ENCODE results near the gene PIP4K2B.

The PIP4K2B gene

DNA sequence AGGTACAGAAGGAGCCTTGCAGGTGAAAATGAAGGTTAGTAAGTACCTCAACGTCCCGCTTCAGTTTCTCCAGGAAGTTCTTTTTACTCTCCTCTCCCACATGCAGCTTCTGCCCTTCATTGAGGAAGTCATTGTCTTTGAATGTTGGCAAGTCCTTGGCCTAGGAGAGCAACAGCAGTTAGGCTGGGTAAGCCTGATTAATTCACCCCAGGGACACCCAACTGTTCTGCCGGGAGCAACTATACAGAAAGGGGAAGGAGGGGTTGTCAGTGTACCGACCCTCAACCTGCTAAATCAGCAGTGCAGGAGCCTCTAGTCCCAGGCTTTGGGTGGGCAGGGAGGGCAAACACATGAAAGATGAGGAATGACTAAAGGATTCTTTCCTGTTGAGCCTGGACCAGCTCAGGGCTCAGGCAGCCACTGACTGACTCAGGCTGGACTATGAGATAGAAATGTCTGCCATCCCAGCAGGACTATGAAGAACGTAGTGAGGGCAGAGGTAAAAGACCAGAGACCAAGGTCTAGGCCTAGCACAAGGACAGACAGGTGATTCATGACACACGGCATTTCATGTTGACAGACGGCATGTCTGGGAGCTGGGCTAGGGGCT lies 21.6 kb downstream of the PIP4K2B start:
- no peak for DNase-seq

- DNase-seq = no peak
These were observed 26.1 kb downstream of the PIP4K2B start for GRCh38 chr17:38773258-38773657.

DNA sequence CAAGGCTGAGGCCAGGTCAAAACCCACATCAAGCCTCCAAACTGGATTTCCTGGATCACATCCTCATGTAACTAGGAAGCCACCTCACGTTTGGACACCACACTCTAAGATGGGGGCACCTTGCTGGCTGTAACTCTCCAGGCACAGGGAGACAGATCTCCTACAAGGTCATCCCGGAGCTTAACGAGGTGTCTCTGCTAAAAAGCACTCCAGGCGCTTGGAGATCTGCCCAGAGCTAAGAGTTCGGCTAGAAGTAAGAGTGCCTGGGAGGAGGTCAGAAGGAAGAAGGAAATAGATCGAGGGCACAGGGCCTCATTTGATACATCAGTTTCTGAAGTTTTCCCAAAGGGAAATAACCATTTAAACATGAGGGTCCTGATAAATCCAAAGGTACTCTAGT lies 30.9 kb downstream of the PIP4K2B start:
- no peak for DNase-seq

GRCh38 chr17:38766341-38766740 lies 33.0 kb downstream of the PIP4K2B start:
- no peak for DNase-seq

DNA sequence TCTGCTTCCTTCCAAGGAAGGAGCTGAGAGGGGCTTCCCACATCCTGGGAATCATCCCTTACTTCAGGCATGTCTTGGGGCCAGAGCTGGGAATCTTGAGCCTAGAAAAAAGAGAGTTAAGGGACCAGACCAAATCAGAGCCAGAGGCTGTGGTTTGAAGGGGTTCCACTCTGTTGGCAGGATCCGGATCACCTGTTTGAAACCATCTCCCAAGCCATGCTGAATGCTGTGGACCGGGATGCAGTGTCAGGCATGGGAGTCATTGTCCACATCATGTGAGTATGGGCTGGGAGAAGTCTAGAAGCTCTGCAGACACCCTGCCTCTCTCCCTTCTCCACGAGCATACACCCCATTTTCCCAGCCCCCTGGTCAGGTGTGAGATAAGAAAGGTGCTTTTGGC lies 37.1 kb downstream of the PIP4K2B start:
- no peak for DNase-seq

- peak; percentile 53 for DNase-seq
These were observed 37.7 kb downstream of the PIP4K2B start for GRCh38 chr17:38761612-38762011.

DNA sequence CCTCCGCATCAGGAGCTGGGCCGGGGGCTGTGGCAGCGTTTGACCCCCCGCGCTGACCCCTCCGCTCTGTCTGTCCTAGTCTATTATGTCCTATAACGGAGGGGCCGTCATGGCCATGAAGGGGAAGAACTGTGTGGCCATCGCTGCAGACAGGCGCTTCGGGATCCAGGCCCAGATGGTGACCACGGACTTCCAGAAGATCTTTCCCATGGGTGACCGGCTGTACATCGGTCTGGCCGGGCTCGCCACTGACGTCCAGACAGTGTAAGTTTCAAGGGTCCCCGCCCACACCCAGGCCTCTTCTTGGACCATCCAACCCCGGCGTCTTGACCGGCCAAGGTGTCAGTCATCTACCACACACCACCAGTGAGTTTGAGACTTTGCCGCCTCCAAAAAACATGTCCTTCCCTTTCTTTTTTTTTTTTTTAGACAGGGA lies 46.3 kb downstream of the PIP4K2B start:
- DNase-seq = no peak

DNA sequence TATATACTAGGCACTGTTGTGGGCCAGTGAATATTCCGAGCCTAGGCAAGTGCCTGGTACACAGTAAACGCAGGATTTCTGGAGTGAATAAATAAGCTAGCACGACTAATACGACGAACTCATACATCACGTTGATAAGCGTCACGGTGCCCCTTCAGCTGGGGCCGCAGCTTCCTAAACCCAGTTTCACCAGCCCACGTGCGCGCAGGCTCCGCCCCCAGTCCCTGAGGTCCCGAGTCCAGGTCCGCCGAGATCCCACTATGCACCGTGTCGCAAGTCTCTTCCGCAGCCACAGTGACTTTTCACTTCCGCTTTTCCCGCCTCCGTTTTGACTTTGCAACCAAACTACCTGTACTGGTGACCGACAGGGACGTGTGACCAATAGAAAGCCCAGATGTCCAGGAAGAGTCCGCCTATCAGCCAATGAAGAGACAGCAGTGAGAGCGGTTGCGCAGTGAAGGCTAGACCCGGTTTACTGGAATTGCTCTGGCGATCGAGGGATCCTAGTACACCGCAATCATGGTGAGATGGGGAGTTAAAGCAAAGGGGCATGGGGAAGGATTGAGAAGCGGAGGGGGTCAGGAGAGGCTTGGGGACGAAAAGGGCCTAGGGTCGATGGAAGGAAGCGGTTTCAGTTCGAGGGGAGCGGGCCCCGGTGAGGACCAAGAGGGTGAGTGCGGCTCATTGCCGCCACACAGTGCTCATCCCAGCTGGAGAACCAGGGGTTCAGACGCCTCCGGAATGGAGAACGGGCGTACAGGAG lies 46.9 kb downstream of the PIP4K2B start, which contains the start of gene PSMB3:
PSMB3 (plus strand) TSS at position 434 of the 763 bp plus-strand sequence; CDS start at position 520, 86 bp downstream.
- peak; percentile 100 for DNase-seq

DNA sequence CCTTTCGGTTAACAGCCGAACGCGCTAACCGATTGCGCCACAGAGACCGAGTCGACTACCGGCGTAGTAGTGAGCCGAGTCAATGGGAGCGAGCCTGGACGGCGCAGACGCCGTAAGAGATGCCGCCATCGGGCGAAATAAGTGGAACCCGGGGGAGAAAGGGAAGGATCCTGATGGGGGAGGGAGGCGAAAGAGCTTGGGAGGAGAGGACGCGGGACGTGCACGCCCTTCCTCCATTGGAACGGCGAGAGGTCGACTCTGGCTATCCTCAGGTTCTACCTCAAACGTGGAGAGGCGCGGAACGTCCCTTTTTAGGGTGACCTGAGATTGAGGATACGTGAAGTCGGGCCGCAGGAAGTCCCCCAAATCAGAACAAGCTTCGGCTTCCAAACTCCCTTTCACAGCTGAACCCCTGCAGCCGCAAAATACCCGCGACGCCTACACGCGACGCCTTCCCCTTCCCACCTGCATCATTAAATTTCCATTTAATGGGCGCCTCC lies 47.5 kb downstream of the PIP4K2B start:
- peak; percentile 88 for DNase-seq

- peak; percentile 49 for DNase-seq
These were observed 48.1 kb downstream of the PIP4K2B start for GRCh38 chr17:38751144-38751807.

DNA sequence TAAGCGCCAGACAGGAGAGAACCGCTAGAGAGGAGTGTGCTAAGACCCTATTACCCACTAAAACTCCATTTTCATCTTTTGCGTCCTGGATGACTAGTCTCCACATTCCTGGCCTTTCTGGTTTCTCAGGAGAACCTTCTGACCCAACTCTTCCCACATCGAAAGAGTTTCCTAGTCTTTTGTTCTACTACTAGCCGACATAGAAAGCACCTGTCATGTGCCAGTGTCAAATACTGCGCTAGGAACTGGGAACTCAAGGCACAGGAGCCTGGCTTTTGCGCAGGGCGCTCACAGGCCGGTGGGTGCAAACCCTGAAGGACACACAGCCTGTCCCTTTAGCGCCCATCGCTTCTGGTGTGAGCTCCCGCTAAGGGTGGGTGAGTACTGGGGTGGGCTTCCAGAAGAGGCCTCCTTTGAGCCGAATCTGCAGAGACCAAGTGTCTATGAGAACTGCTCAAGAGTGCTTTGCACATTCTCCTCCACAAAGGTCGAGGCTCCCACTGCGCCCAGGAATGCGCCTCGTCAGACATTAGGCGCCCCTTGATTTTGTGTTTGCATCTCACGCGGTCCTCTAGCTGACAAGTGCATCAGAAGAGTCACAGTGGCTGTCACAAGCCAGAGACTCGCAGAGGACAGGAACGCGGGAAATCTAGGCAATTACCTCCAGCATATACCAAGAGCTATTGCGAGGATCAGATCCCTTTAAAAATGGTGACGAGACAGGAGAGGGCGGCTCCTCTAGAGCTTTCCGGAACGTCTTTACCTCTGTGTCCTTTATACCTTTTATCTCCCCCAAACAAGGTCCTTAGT lies 48.8 kb downstream of the PIP4K2B start:
- no peak for DNase-seq

DNA sequence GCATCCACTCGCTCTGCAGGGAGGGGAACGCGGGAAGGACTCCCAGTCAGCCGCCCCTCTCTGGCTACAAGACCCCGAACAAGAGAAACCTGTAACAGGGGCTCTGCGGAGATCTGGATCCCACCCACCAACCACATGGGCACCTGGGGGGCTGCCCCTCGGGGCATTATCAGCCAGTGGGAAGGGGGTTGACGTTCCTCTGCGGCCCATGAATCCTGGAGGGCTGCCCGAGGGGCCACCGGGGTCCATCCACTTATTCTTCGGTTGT lies 49.4 kb downstream of the PIP4K2B start:
- no peak for DNase-seq

DNA sequence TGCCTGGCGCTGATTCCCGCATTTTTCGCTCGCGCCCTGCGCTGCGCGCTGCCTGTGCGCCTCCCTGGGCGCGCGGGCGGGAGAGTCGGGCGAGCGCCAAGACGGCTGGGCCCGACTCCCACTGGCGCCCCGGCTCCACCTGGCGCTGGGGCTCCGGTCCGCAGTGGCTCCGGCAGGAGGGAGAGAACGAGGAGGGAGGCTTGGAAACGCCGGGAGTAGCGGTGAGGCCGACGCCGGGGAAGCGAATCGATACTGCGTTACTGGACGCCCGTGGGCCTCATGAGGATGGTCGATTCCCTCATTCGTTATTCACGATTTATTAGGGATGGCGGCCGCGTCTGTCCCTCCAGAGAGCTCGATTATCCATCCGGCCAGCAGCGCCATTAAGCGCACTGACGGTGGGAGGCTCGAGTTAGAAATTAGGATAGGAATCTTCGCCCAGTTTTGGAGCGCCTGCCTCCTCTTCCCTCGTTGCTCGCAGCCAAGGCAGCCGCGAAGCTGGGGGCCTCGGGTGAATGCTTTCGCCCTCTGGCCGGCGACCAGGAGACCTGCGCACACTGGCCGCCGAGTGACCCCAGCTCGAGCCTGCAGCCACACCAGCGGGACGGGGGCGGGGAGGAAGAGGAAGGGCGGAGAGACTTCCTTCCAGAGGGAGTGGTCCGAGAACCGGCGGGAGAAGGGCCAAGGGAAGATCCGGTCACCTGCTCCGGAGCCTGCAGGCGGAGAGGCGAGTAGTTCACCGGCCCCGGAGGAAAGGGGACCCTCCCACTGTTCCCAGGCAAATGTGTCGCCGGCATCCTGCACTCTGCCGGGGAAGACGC lies 49.9 kb downstream of the PIP4K2B start:
- DNase-seq = peak; percentile 89

DNA sequence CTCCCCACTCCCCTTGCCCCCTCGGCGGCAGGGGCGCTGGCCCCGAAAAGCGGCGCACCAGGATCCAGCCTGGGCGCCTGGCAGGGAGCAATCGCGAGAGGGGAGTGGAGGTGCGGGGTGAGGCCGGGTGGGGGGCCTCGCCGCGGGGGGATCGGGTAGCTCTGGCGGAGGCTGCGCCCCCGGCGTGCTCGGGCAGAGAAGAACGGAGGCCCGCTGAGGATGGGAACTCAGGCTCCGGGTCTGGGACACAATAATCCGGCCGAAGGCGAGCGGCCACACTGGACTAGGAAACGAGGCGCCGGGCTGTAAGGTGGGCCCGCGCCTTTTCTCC lies 50.5 kb downstream of the PIP4K2B start:
- no peak for DNase-seq

DNA sequence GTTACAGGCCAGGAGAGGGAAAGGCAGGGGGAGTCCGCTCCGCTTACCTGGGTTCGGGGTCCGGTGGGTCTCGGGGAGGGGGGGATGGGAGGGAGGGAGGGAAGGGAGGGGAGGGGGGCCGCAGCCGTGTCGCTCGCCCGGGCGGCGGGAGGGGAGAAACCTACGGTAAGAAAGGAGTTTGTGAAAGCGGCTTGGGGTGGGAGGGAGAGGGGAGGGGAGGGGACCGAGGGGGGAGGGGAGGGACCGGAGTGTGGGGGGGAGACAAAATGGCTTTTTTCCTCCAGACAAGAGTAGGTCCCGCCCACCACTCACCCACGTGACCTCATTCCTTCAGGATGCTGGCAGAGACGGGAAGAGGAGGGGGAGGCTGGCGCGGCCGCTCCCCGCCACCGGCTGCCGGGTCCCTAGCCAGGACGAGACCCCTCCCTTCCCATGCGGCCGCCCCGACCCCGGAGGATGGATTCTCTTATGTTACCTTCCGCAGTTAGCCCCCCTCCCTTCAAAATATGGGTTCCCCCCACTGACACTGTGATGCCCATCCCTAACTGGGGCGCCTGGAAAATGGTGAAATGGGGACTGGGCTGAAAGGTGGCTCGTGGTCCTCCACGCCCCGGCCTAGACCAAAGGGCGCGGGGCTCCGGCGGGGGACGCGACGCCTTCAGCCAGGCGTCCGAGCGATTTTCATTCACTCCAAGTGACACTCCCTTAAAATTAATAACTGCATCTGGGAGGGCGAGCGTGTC lies 51.0 kb downstream of the PIP4K2B start, which contains the start of gene PCGF2:
PCGF2 (minus strand) TSS at position 188 of the 743 bp plus-strand sequence. CDS start 7,934 bp downstream, outside the sequence.
- peak; percentile 94 for DNase-seq

DNA sequence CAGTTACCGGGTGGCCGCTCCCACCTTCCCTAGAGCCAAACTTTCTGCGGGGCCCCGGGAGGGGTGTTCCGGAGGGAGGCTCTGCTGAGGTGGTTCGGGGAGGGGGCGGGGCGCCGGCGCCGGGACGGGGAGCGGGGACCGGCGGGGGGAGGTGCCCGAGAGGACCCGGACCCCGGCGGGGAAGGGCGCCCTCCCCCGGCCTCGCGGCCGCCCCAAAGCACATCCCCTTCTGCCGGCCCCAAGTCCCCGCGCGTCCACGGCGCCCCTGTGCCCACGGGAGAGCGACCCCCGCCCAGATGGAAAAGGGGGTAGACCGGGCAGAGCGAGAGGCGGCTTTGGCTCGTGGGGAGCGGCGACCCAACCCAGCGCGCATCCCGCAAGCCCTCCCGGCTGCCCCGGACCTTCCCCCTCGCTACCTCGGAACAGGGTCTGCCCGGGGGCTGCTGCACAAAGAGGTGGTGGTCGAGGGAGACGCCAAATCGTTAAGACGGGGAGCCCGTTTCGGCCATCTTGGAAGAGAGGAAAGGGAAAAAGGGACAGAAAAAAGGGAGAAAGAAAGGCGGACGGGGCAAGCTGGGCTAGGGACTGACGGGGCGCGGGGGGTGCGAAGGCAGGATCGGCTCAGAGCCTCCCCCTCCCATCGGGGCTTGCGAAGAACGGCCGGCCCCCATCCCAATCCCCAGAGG lies 51.8 kb downstream of the PIP4K2B start:
- no peak for DNase-seq

DNA sequence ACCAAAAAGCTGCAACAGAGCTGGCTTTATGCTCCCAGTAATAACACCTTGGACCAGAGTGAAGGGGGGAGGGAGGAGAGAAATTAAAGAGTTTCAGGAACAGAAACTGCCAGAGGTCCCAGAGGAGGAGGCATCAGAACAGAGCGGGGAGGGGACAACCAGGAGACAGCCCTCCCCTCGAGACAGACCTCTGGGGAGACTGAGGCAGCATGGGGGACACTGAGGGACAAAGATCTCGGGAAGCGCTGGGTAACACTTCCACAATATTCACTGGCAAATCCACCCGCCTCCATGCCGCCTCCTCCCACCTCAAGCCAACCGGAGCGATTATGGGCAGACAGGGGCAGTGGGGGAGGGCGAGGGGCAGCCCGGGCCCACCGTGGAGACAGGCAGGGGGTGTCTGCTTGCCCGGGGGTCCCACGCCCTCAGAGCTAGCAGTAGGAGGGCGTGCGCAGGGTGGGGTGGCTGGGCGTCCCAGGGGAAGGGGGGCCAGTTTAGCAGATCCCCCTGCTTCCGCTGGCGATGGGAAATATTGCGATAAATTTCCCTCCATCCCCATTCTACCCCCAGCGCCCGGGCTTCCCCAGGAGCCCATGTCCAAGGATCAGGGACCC lies 52.4 kb downstream of the PIP4K2B start:
- DNase-seq = no peak

DNA sequence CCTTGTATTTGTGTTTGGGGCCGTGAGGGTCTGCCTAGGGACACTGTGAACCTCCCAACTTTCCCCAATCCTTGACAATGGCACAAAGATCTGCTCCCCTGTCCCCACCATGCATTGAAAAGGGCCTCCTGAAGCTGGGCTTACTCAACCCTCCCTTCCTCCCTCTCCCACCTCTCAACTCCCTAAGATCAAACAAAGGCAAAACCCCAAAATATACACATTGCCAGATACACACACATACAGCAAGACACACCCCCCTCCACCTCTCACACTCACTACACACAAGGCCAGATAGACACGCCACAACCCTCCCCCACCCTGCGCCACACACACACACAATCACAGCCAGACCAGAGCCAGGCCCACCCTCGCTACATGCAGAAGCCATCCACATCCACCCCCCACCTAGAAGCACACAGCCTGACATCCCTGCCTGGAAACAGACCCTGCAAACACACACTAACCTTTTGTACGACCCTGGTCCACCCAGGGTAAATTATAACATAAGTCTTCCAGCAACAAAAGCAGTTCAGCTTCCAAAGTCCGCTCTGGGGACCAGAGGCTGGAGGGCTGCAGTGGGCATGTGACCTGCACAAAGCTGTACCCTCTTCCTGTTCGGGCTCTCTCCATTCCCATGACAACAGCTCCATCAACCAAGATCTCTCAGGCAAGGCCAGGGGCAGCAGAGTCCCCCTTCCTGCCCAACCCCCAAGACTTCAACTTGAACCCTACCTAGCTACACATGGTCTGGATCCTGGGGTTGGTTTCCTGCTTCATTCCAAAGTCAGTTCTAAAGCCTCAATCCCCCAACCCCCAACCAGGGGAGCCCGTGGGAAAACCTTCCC lies 53.1 kb downstream of the PIP4K2B start:
- DNase-seq = no peak

- no peak for DNase-seq
These were observed 53.8 kb downstream of the PIP4K2B start for GRCh38 chr17:38745545-38745944.
